H9 (cell line): ENCODE data around the gene CNNM1. TPM values are rescaled to one million over a fixed set of nuclear protein-coding genes. Genes with fewer than 3 reads are reported as not detected.

Experiments used
- DNase-seq: peaks from one replicate; pipeline ENCODE4 v3.0.0-alpha.2; 2017
- H2AFZ ChIP-seq: one replicate; pipeline ENCODE4 v1.6.1; 2013; ENCODE audit warnings: mild to moderate bottlenecking, low read length, control low read depth, moderate library complexity
- H2AK5ac ChIP-seq: 2 replicates; pipeline ENCODE4 v1.6.1; 2013; ENCODE audit warnings: low read length, control low read depth, mixed read lengths; ENCODE audit not compliant: insufficient read length
- H2BK120ac ChIP-seq: one replicate; pipeline ENCODE4 v1.6.1; 2013; ENCODE audit warnings: low read depth, mild to moderate bottlenecking, low read length, control low read depth, inconsistent platforms; ENCODE audit not compliant: poor library complexity, severe bottlenecking
- H2BK12ac ChIP-seq: 2 replicates; pipeline ENCODE4 v1.6.1; 2013; ENCODE audit warnings: low read length, control low read depth, mixed read lengths, low read depth; ENCODE audit not compliant: insufficient read length
- H2BK15ac ChIP-seq: 2 replicates; pipeline ENCODE4 v1.6.1; 2013; ENCODE audit warnings: low read depth, low read length, control low read depth
- H2BK20ac ChIP-seq: one replicate; pipeline ENCODE4 v1.6.1; 2013; ENCODE audit warnings: low read depth, mild to moderate bottlenecking, low read length, control low read depth, inconsistent platforms; ENCODE audit not compliant: poor library complexity, severe bottlenecking
- H2BK5ac ChIP-seq: 2 replicates; pipeline ENCODE4 v1.6.1; 2013; ENCODE audit warnings: low read length, control low read depth, mixed read lengths; ENCODE audit not compliant: insufficient read length
- H3K14ac ChIP-seq: 2 replicates; pipeline ENCODE4 v1.6.1; 2013; ENCODE audit warnings: low read length, control low read depth; ENCODE audit not compliant: insufficient read depth
- H3K18ac ChIP-seq: 2 replicates; pipeline ENCODE4 v1.6.1; 2013; ENCODE audit warnings: low read depth, mild to moderate bottlenecking, mixed read lengths, low read length, control low read depth; ENCODE audit not compliant: insufficient read length
- H3K23ac ChIP-seq: 2 replicates; pipeline ENCODE4 v1.6.1; 2013; ENCODE audit warnings: low read length, control low read depth, mixed read lengths, low read depth; ENCODE audit not compliant: insufficient read length
- H3K23me2 ChIP-seq: 2 replicates; pipeline ENCODE4 v1.6.1; 2013; ENCODE audit warnings: low read depth, mild to moderate bottlenecking, mixed read lengths, low read length, control low read depth; ENCODE audit not compliant: insufficient read length, poor library complexity, severe bottlenecking
- H3K27ac ChIP-seq: 2 replicates; pipeline ENCODE4 v1.5.1; 2013; ENCODE audit warnings: low read length, control low read depth, mixed read lengths, low read depth; ENCODE audit not compliant: insufficient read length
- H3K27me3 ChIP-seq: 2 replicates; pipeline ENCODE4 v1.6.1; 2013; ENCODE audit warnings: low read length, control low read depth, inconsistent platforms; ENCODE audit not compliant: insufficient read depth
- H3K4ac ChIP-seq: 2 replicates; pipeline ENCODE4 v1.6.1; 2013; ENCODE audit warnings: low read depth, mild to moderate bottlenecking, control low read depth, inconsistent platforms, low read length, moderate library complexity
- H3K4me1 ChIP-seq: 2 replicates; pipeline ENCODE4 v1.6.1; 2013; ENCODE audit warnings: low read length, control low read depth, inconsistent platforms; ENCODE audit not compliant: insufficient read depth
- H3K4me2 ChIP-seq: 2 replicates; pipeline ENCODE4 v1.6.1; 2013; ENCODE audit warnings: low read length, control low read depth, mixed read lengths; ENCODE audit not compliant: insufficient read length, insufficient read depth
- H3K56ac ChIP-seq: 2 replicates; pipeline ENCODE4 v1.6.1; 2013; ENCODE audit warnings: low read depth, mild to moderate bottlenecking, mixed read lengths, low read length, control low read depth; ENCODE audit not compliant: insufficient read length
- H3K79me1 ChIP-seq: 2 replicates; pipeline ENCODE4 v1.6.1; 2013; ENCODE audit warnings: low read depth, mild to moderate bottlenecking, moderate library complexity, low read length, control low read depth, inconsistent platforms; ENCODE audit not compliant: insufficient read depth, poor library complexity, severe bottlenecking
- H3K79me2 ChIP-seq: 2 replicates; pipeline ENCODE4 v1.6.1; 2013; ENCODE audit warnings: low read length, control low read depth, inconsistent platforms; ENCODE audit not compliant: insufficient read depth
- H3K9ac ChIP-seq: 2 replicates; pipeline ENCODE4 v1.6.1; 2013; ENCODE audit warnings: low read length, control low read depth, mixed read lengths; ENCODE audit not compliant: insufficient read length; ENCODE audit errors: extremely low read depth
- H3K9me3 ChIP-seq: one replicate; pipeline ENCODE4 v1.6.1; 2013; ENCODE audit warnings: low read depth, low read length, inconsistent platforms; ENCODE audit not compliant: control insufficient read depth
- H3T11ph ChIP-seq: one replicate; pipeline ENCODE4 v1.6.1; 2013; ENCODE audit warnings: mild to moderate bottlenecking, low read length, control low read depth, inconsistent platforms
- H4K20me1 ChIP-seq: one replicate; pipeline ENCODE4 v1.6.1; 2013; ENCODE audit not compliant: control insufficient read depth, insufficient read length, insufficient read depth
- H4K5ac ChIP-seq: 2 replicates; pipeline ENCODE4 v1.6.1; 2013; ENCODE audit warnings: low read depth, mild to moderate bottlenecking, mixed read lengths, low read length, control low read depth; ENCODE audit not compliant: insufficient read length
- H4K8ac ChIP-seq: replicated peaks from 2 replicates; pipeline ENCODE4 v1.6.1; 2013; ENCODE audit warnings: low read length, control low read depth, mixed read lengths, low read depth; ENCODE audit not compliant: insufficient read length
- H4K91ac ChIP-seq: 2 replicates; pipeline ENCODE4 v1.6.1; 2013; ENCODE audit warnings: low read depth, mild to moderate bottlenecking, moderate library complexity, mixed read lengths, low read length, control low read depth; ENCODE audit not compliant: insufficient read length
- H3K27ac Mint-ChIP-seq, 3 experiments: 2 replicates in 2 of 3; 3 replicates in 1 of 3; pipeline ENCODE4 v1.8.0; 2020 to 2021; ENCODE audit warnings: mixed read lengths in 3 of 3, mild to moderate bottlenecking in 1 of 3, moderate library complexity in 1 of 3
- H3K27me3 Mint-ChIP-seq: 2 replicates; pipeline ENCODE4 v1.8.0; 2021; ENCODE audit warnings: low read depth, mild to moderate bottlenecking, moderate library complexity, mixed read lengths
- H3K36me3 Mint-ChIP-seq, 3 experiments: 2 replicates in 2 of 3; 3 replicates in 1 of 3; pipeline ENCODE4 v1.8.0; 2020 to 2021; ENCODE audit warnings: low read depth in 3 of 3, mixed read lengths in 3 of 3; ENCODE audit not compliant: insufficient read depth in 1 of 3
- H3K4me1 Mint-ChIP-seq, 2 experiments: 2 replicates each; pipeline ENCODE4 v1.8.0; 2020; ENCODE audit warnings: mixed read lengths in 2 of 2
- H3K4me3 Mint-ChIP-seq, 2 experiments: 2 replicates in 1 of 2; 3 replicates in 1 of 2; pipeline ENCODE4 v1.8.0; 2020 to 2021; ENCODE audit warnings: mild to moderate bottlenecking in 2 of 2, mixed read lengths in 2 of 2, moderate library complexity in 1 of 2
- H3K9me3 Mint-ChIP-seq, 2 experiments: 2 replicates in 1 of 2; 3 replicates in 1 of 2; pipeline ENCODE4 v1.8.0; 2020; ENCODE audit warnings: mild to moderate bottlenecking in 2 of 2, mixed read lengths in 2 of 2, moderate library complexity in 1 of 2
- CTCF ChIP-seq: fragments of 200-600 bp; sonication (generic); conservative IDR thresholded peaks from 3 replicates; pipeline ENCODE4 v1.8.0; 2021; ENCODE audit warnings: antibody characterized with exemption, mild to moderate bottlenecking
- WGBS: extraction: QIAGEN DNeasy Blood & Tissue Kit; methylation state at CpG from one replicate; pipeline ENCODE4 v1.1.7; 2013; ENCODE audit warnings: missing lambda C conversion rate, low lambda C conversion rate, mixed read lengths; ENCODE audit not compliant: insufficient read length; ENCODE audit errors: extremely low coverage; 5-methylcytosine and 5-hydroxymethylcytosine counted together
- total RNA-seq: library from RNA; stranded (reverse); gene quantifications from 2 replicates; pipeline ENCODE4 v1.2.1, GENCODE V29; 2021

CNNM1 gene
- total RNA-seq, 1 experiment from 2014 or later, result 0.35 TPM

- Histone ChIP-seq H3K27ac (no peak overlapping the region), H4K8ac (no peak overlapping the region), H3K23ac (no peak overlapping the region), H2AK5ac (no peak overlapping the region), H2AFZ (no peak overlapping the region), H2BK120ac (no peak overlapping the region), H2BK20ac (no peak overlapping the region), H2BK15ac (no peak overlapping the region), H3K79me1 (no peaks in the 10 kb centered on the region), H3K9me3 (no peaks in the 10 kb centered on the region), H3K4ac (no peak overlapping the region), H3K56ac (no peak overlapping the region), H4K20me1 (no peaks in the 10 kb centered on the region), H3K18ac (no peak overlapping the region), H3K4me1 (no peaks in the 10 kb centered on the region), H4K91ac (no peak overlapping the region), H3K9ac (no peak overlapping the region), H3K27me3 (no peaks in the 10 kb centered on the region), H3K14ac (no peak overlapping the region), H3K4me2 (no peak overlapping the region), H3K23me2 (no peaks in the 10 kb centered on the region), H3K79me2 (no peaks in the 10 kb centered on the region), H2BK12ac (no peak overlapping the region), H2BK5ac (no peak overlapping the region), H4K5ac (no peak overlapping the region), H3T11ph (no peak overlapping the region)
- no peak overlapping the region for H3K27ac Mint-ChIP-seq
- DNase-seq, result no peak
- H3K4me1 Mint-ChIP-seq, result no peaks in the 10 kb centered on the region
- TF ChIP-seq CTCF, result no peak
- peaks cover 1% of the 10 kb centered on the region for H3K27me3 Mint-ChIP-seq
- no peaks in the 10 kb centered on the region for H3K9me3 Mint-ChIP-seq
- H3K36me3 Mint-ChIP-seq, result no peaks in the 10 kb centered on the region
- H3K4me3 Mint-ChIP-seq, result no peak overlapping the region
- WGBS, result no CpG with 5 or more reads among the region's 1 CpG
Observed at GRCh38 chr10:99292159-99292558, 37.0 kb upstream of the CNNM1 start.
